Esophagus muscularis mucosa (tissue), 3 donors: Measurements from ENCODE around the gene TNS4.

Experiments used
- POLR2AphosphoS5 ChIP-seq, 2 donors: sonication (generic); formaldehyde crosslinking; IDR thresholded peaks; one replicate each; pipeline ENCODE4 v1.6.1; 2017; ENCODE audit warnings: antibody characterized with exemption in 2 of 2
- TF ChIP-seq, protein P1 (sequence below), 3 experiments: fragments of 200-600 bp in 2 of 3; fragments of 450-650 bp in 1 of 3; sonication (generic) in 2 of 3; IDR thresholded peaks; one replicate each; pipeline ENCODE4 v1.5.1; 2017 to 2019; ENCODE audit warnings: antibody characterized with exemption in 3 of 3, mild to moderate bottlenecking in 2 of 3, moderate library complexity in 1 of 3

DNA sequence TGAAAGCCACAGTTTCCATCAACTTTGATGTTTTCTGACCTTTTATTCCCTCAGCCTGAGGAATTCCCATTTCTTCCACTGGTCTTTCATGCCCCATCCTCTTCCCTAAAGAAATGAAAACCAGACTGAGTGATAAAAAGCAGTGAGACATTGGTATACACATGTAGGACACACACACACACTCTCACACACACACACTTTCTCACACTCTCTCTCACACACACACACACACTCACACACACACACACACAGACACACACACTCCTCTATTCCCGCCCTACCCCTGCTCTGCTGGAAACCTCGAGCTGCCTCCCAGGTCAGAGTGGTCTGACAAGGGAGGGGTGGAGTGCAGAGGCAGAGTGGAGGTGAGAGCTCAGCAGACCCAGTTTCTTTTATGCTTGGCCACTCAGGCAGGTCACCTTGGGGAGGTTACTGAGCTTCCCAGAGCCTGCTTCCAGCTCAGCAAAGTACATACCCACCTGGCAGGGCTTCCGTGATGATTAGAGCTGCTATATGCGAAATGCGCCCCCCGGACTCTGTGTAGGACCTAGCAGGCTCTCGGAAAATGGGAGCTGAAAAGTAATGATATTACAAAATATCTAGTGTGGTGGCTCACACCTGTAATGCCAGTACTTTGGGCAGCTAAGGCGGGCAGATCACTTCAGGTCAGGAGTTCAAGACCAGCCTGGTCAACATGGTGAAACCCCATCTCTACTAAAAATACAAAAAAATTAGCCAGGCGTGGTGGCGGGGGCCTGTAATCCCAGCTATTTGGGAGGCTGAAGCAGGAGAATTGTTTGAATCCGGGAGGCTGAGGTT lies 33.2 kb upstream of the TNS4 start:
- TF ChIP-seq, protein P1, sequence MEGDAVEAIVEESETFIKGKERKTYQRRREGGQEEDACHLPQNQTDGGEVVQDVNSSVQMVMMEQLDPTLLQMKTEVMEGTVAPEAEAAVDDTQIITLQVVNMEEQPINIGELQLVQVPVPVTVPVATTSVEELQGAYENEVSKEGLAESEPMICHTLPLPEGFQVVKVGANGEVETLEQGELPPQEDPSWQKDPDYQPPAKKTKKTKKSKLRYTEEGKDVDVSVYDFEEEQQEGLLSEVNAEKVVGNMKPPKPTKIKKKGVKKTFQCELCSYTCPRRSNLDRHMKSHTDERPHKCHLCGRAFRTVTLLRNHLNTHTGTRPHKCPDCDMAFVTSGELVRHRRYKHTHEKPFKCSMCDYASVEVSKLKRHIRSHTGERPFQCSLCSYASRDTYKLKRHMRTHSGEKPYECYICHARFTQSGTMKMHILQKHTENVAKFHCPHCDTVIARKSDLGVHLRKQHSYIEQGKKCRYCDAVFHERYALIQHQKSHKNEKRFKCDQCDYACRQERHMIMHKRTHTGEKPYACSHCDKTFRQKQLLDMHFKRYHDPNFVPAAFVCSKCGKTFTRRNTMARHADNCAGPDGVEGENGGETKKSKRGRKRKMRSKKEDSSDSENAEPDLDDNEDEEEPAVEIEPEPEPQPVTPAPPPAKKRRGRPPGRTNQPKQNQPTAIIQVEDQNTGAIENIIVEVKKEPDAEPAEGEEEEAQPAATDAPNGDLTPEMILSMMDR (IDR thresholded peaks at IDR 0.05) = no peak
- no peak for TF ChIP-seq POLR2AphosphoS5 (IDR thresholded peaks at IDR 0.05)
